ENCODE results near the gene MAML2.

MAML2 gene

GRCh38 chr11:96132437-96132836 lies 210.6 kb downstream of the MAML2 start:
- WGBS (ENCODE audit: extremely low coverage, insufficient coverage, low lambda C conversion rate): no CpG with 5 or more reads among the region's 2 CpGs
- Histone ChIP-seq H3K4me2 (ENCODE audit: low read length) (no peak overlapping the region), H4K5ac (ENCODE audit: low read length) (no peak overlapping the region), H3K79me1 (ENCODE audit: low read length) (no peaks in the 10 kb centered on the region), H2BK5ac (ENCODE audit: low read length) (no peak overlapping the region), H3K9ac (ENCODE audit: low read length) (no peak overlapping the region), H3K4me1 (ENCODE audit: control insufficient read depth, low read depth, low read length) (no peaks in the 10 kb centered on the region), H3K27me3 (ENCODE audit: insufficient read depth, low read length, poor library complexity) (no peaks in the 10 kb centered on the region), H4K8ac (ENCODE audit: low read depth, low read length) (no peak overlapping the region), H3K36me3 (ENCODE audit: control insufficient read depth, insufficient read depth, low read length) (no peaks in the 10 kb centered on the region), H2BK15ac (replicated peaks; ENCODE audit: low read depth) (no peak overlapping the region), H3K4ac (ENCODE audit: low read depth, low read length) (no peak overlapping the region), H2BK120ac (ENCODE audit: low read depth, low read length) (no peak overlapping the region), H3K56ac (ENCODE audit: low read length) (no peak overlapping the region), H3K23ac (ENCODE audit: low read length) (no peak overlapping the region), H3K79me2 (ENCODE audit: control insufficient read depth, insufficient read depth, low read length) (no peaks in the 10 kb centered on the region), H3K18ac (ENCODE audit: low read length) (no peak overlapping the region), H2AK5ac (ENCODE audit: low read length) (no peak overlapping the region), H3K4me3 (ENCODE audit: low read length) (no peak overlapping the region), H3K27ac (ENCODE audit: low read depth, low read length) (no peak overlapping the region)
- no peak for DNase-seq

- H2BK5ac ChIP-seq (ENCODE audit: low read length): no peak overlapping the region
- WGBS (ENCODE audit: extremely low coverage, insufficient coverage, low lambda C conversion rate): no CpG with 5 or more reads among the region's 2 CpGs
These were observed 212.9 kb downstream of the MAML2 start for GRCh38 chr11:96130061-96130620.

GRCh38 chr11:96127596-96127959 lies 215.4 kb downstream of the MAML2 start:
- H3K4ac ChIP-seq (ENCODE audit: low read depth, low read length): no peak overlapping the region
- H3K27me3 ChIP-seq (ENCODE audit: insufficient read depth, low read length, poor library complexity): no peaks in the 10 kb centered on the region
- no peak overlapping the region for H2BK5ac ChIP-seq (ENCODE audit: low read length)
- H3K4me2 ChIP-seq (ENCODE audit: low read length): no peak overlapping the region
- no peak for DNase-seq
- no peaks in the 10 kb centered on the region for H3K79me1 ChIP-seq (ENCODE audit: low read length)
- no CpG with 5 or more reads among the region's 2 CpGs for WGBS (ENCODE audit: extremely low coverage, insufficient coverage, low lambda C conversion rate)
- no peak overlapping the region for H3K56ac ChIP-seq (ENCODE audit: low read length)
- no peak overlapping the region for H3K18ac ChIP-seq (ENCODE audit: low read length)
- H3K23ac ChIP-seq (ENCODE audit: low read length): no peak overlapping the region
- no peak overlapping the region for H2BK120ac ChIP-seq (ENCODE audit: low read depth, low read length)
- no peak overlapping the region for H3K4me3 ChIP-seq (ENCODE audit: low read length)
- no peaks in the 10 kb centered on the region for H3K36me3 ChIP-seq (ENCODE audit: control insufficient read depth, insufficient read depth, low read length)
- H3K79me2 ChIP-seq (ENCODE audit: control insufficient read depth, insufficient read depth, low read length): no peaks in the 10 kb centered on the region
- H2BK15ac ChIP-seq (replicated peaks; ENCODE audit: low read depth): no peak overlapping the region
- H3K27ac ChIP-seq (ENCODE audit: low read depth, low read length): no peak overlapping the region
- H3K4me1 ChIP-seq (ENCODE audit: control insufficient read depth, low read depth, low read length): no peaks in the 10 kb centered on the region
- no peak overlapping the region for H2AK5ac ChIP-seq (ENCODE audit: low read length)
- no peak overlapping the region for H4K5ac ChIP-seq (ENCODE audit: low read length)
- no peak overlapping the region for H4K8ac ChIP-seq (ENCODE audit: low read depth, low read length)
- H3K9ac ChIP-seq (ENCODE audit: low read length): no peak overlapping the region

More at GRCh38 chr11:96130061-96130620, 212.9 kb downstream of the MAML2 start:
- no peaks in the 10 kb centered on the region for H3K27me3 ChIP-seq (ENCODE audit: insufficient read depth, low read length, poor library complexity)
- no peak overlapping the region for H2BK120ac ChIP-seq (ENCODE audit: low read depth, low read length)
- no peak overlapping the region for H3K4ac ChIP-seq (ENCODE audit: low read depth, low read length)
- H3K27ac ChIP-seq (ENCODE audit: low read depth, low read length): no peak overlapping the region
- DNase-seq: no peak
- no peaks in the 10 kb centered on the region for H3K4me1 ChIP-seq (ENCODE audit: control insufficient read depth, low read depth, low read length)
- no peak overlapping the region for H4K8ac ChIP-seq (ENCODE audit: low read depth, low read length)
- no peak overlapping the region for H2AK5ac ChIP-seq (ENCODE audit: low read length)
- H4K5ac ChIP-seq (ENCODE audit: low read length): no peak overlapping the region
- no peak overlapping the region for H3K4me3 ChIP-seq (ENCODE audit: low read length)
- H3K23ac ChIP-seq (ENCODE audit: low read length): no peak overlapping the region
- H3K79me1 ChIP-seq (ENCODE audit: low read length): no peaks in the 10 kb centered on the region
- H3K9ac ChIP-seq (ENCODE audit: low read length): no peak overlapping the region
- H3K4me2 ChIP-seq (ENCODE audit: low read length): no peak overlapping the region
- H3K56ac ChIP-seq (ENCODE audit: low read length): no peak overlapping the region
- H3K36me3 ChIP-seq (ENCODE audit: control insufficient read depth, insufficient read depth, low read length): no peaks in the 10 kb centered on the region
- no peak overlapping the region for H3K18ac ChIP-seq (ENCODE audit: low read length)
- no peak overlapping the region for H2BK15ac ChIP-seq (replicated peaks; ENCODE audit: low read depth)
- no peaks in the 10 kb centered on the region for H3K79me2 ChIP-seq (ENCODE audit: control insufficient read depth, insufficient read depth, low read length)

DNA sequence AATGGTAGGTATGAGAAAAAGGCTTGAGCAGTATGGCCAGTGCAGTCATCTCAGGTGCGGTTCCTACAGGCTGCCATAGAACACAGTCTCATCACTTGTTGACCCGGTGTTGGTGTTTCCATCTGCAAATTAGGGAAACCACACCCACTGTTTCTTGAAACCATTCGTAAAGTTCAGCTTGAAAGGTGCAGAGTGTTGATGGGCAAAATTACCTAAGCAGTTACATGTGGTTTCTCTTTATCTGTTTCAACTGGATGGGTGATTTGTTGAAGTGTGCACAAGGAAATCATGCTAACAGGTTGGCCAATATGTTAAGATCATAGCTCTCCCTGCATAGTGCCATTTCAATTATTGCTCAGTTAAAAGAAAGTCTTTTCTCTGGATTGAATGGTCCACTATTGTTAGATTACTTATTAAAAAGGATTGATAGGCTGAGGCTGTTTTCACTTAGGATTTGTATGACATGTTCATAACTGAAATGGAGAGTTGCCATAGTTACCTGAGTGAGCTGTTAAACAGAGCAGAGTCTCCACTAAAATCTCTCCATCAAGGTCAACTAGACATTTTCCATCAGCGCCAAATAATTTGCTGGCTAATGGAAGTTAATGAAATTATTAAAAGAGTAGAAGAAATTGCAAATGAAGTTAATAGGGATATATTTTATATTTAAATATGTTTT lies 215.9 kb downstream of the MAML2 start:
- no peaks in the 10 kb centered on the region for H3K27me3 ChIP-seq (ENCODE audit: insufficient read depth, low read length, poor library complexity)

DNA sequence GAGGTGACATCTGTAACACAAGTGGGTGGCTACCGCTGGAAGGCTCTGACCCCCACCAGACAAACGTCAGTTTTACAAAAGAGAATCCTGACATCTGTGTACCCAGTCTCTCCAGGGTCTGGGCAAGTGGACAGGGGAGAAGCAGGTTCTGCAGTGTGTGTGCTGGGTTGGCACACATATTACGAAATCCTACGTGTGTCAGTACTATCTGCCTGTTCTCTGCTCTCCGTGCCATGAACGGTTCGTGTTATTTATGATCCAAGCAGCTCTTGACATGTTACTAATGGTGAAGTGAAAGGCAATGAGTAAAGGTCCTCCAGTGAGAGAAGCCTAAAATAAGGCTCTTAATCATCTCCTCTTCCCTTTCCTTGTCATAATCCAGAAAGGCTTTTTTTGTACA lies 217.6 kb downstream of the MAML2 start:
- WGBS (ENCODE audit: extremely low coverage, insufficient coverage, low lambda C conversion rate): no CpG with 5 or more reads among the region's 7 CpGs
- H2AK5ac ChIP-seq (ENCODE audit: low read length): no peak overlapping the region
- no peak overlapping the region for H3K18ac ChIP-seq (ENCODE audit: low read length)

More for the DNA sequence above, 215.9 kb downstream of the MAML2 start:
- Histone ChIP-seq H2BK5ac (ENCODE audit: low read length) (no peak overlapping the region), H3K9ac (ENCODE audit: low read length) (no peak overlapping the region), H3K27ac (ENCODE audit: low read depth, low read length) (no peak overlapping the region), H3K4me3 (ENCODE audit: low read length) (no peak overlapping the region), H2AK5ac (ENCODE audit: low read length) (no peak overlapping the region), H3K4me2 (ENCODE audit: low read length) (no peak overlapping the region), H3K36me3 (ENCODE audit: control insufficient read depth, insufficient read depth, low read length) (no peaks in the 10 kb centered on the region), H2BK15ac (replicated peaks; ENCODE audit: low read depth) (no peak overlapping the region), H3K23ac (ENCODE audit: low read length) (no peak overlapping the region), H3K4ac (ENCODE audit: low read depth, low read length) (no peak overlapping the region), H2BK120ac (ENCODE audit: low read depth, low read length) (no peak overlapping the region), H4K8ac (ENCODE audit: low read depth, low read length) (no peak overlapping the region), H3K4me1 (ENCODE audit: control insufficient read depth, low read depth, low read length) (no peaks in the 10 kb centered on the region), H3K18ac (ENCODE audit: low read length) (no peak overlapping the region), H3K56ac (ENCODE audit: low read length) (no peak overlapping the region), H4K5ac (ENCODE audit: low read length) (no peak overlapping the region), H3K79me1 (ENCODE audit: low read length) (no peaks in the 10 kb centered on the region), H3K79me2 (ENCODE audit: control insufficient read depth, insufficient read depth, low read length) (no peaks in the 10 kb centered on the region)
- DNase-seq: no peak
- WGBS (ENCODE audit: extremely low coverage, insufficient coverage, low lambda C conversion rate): no CpG with 5 or more reads among the region's 4 CpGs

DNA sequence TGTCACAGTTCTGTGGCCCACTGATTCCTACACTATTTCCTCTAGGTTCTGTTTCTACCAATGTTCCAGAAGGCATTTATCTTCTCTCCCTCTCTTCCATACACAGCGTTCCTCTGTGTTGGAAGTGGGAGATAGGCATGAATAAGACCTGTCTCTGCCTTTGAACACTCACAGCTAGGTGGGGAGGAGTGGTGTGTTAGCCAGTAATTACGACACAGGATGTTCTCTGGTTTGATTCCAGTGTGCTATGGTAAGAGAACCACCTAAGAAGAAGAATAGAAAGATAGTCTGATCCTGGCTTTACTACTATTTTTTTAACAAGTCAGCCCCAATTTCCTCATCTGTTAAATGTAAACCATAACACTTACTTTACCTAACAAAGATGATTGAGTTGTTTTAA lies 218.8 kb downstream of the MAML2 start:
- Histone ChIP-seq H3K4me3 (ENCODE audit: low read length) (no peak overlapping the region), H3K27ac (ENCODE audit: low read depth, low read length) (no peak overlapping the region), H4K5ac (ENCODE audit: low read length) (no peak overlapping the region), H2BK5ac (ENCODE audit: low read length) (no peak overlapping the region), H3K9ac (ENCODE audit: low read length) (no peak overlapping the region), H2BK120ac (ENCODE audit: low read depth, low read length) (no peak overlapping the region), H3K79me1 (ENCODE audit: low read length) (no peaks in the 10 kb centered on the region), H3K4me1 (ENCODE audit: control insufficient read depth, low read depth, low read length) (no peaks in the 10 kb centered on the region), H4K8ac (ENCODE audit: low read depth, low read length) (no peak overlapping the region), H3K4me2 (ENCODE audit: low read length) (no peak overlapping the region), H2BK15ac (replicated peaks; ENCODE audit: low read depth) (no peak overlapping the region), H3K56ac (ENCODE audit: low read length) (no peak overlapping the region), H3K23ac (ENCODE audit: low read length) (no peak overlapping the region), H3K36me3 (ENCODE audit: control insufficient read depth, insufficient read depth, low read length) (no peaks in the 10 kb centered on the region), H3K27me3 (ENCODE audit: insufficient read depth, low read length, poor library complexity) (no peaks in the 10 kb centered on the region), H3K4ac (ENCODE audit: low read depth, low read length) (no peak overlapping the region), H2AK5ac (ENCODE audit: low read length) (no peak overlapping the region), H3K79me2 (ENCODE audit: control insufficient read depth, insufficient read depth, low read length) (no peaks in the 10 kb centered on the region), H3K18ac (ENCODE audit: low read length) (no peak overlapping the region)
- DNase-seq: no peak
- no CpG with 5 or more reads among the region's 2 CpGs for WGBS (ENCODE audit: extremely low coverage, insufficient coverage, low lambda C conversion rate)

More for the DNA sequence above, 217.6 kb downstream of the MAML2 start:
- Histone ChIP-seq H2BK5ac (ENCODE audit: low read length) (no peak overlapping the region), H2BK120ac (ENCODE audit: low read depth, low read length) (no peak overlapping the region), H4K5ac (ENCODE audit: low read length) (no peak overlapping the region), H2BK15ac (replicated peaks; ENCODE audit: low read depth) (no peak overlapping the region), H3K4me1 (ENCODE audit: control insufficient read depth, low read depth, low read length) (no peaks in the 10 kb centered on the region), H3K23ac (ENCODE audit: low read length) (no peak overlapping the region), H3K36me3 (ENCODE audit: control insufficient read depth, insufficient read depth, low read length) (no peaks in the 10 kb centered on the region), H3K27me3 (ENCODE audit: insufficient read depth, low read length, poor library complexity) (no peaks in the 10 kb centered on the region), H3K27ac (ENCODE audit: low read depth, low read length) (no peak overlapping the region), H3K4ac (ENCODE audit: low read depth, low read length) (no peak overlapping the region), H3K9ac (ENCODE audit: low read length) (no peak overlapping the region), H3K79me2 (ENCODE audit: control insufficient read depth, insufficient read depth, low read length) (no peaks in the 10 kb centered on the region), H3K4me3 (ENCODE audit: low read length) (no peak overlapping the region), H4K8ac (ENCODE audit: low read depth, low read length) (no peak overlapping the region), H3K56ac (ENCODE audit: low read length) (no peak overlapping the region), H3K4me2 (ENCODE audit: low read length) (no peak overlapping the region), H3K79me1 (ENCODE audit: low read length) (no peaks in the 10 kb centered on the region)
- no peak for DNase-seq
